Uterus (tissue), 2 donors: ENCODE data around the gene CA5B.

ENCODE experiments used
- CTCF ChIP-seq, 4 experiments: fragments of 200-600 bp in 2 of 4; fragments of 450-650 bp in 2 of 4; sonication (generic) in 2 of 4; IDR thresholded peaks; one replicate each; pipeline ENCODE4 v1.5.1; 2016 to 2019; ENCODE audit warnings: antibody characterized with exemption in 4 of 4, mild to moderate bottlenecking in 2 of 4, moderate library complexity in 1 of 4
- POLR2A ChIP-seq, 2 donors: fragments of 450-650 bp; IDR thresholded peaks; one replicate each; pipeline ENCODE4 v1.6.1; 2016; ENCODE audit warnings: antibody characterized with exemption in 2 of 2, mild to moderate bottlenecking in 1 of 2, moderate library complexity in 1 of 2

GRCh38 chrX:15744181-15744867, 6.3 kb downstream of the CA5B start:
- TF ChIP-seq CTCF (IDR thresholded peaks at IDR 0.05), result no peak
- TF ChIP-seq POLR2A (IDR thresholded peaks at IDR 0.05), result no peak
